ENCODE results near the gene RALGPS1.
"Not testable (repeated sequence)": the region's sequence is repeated elsewhere in the genome, so short reads cannot be mapped to it uniquely, and the experiment has no call there.

RALGPS1 gene

DNA sequence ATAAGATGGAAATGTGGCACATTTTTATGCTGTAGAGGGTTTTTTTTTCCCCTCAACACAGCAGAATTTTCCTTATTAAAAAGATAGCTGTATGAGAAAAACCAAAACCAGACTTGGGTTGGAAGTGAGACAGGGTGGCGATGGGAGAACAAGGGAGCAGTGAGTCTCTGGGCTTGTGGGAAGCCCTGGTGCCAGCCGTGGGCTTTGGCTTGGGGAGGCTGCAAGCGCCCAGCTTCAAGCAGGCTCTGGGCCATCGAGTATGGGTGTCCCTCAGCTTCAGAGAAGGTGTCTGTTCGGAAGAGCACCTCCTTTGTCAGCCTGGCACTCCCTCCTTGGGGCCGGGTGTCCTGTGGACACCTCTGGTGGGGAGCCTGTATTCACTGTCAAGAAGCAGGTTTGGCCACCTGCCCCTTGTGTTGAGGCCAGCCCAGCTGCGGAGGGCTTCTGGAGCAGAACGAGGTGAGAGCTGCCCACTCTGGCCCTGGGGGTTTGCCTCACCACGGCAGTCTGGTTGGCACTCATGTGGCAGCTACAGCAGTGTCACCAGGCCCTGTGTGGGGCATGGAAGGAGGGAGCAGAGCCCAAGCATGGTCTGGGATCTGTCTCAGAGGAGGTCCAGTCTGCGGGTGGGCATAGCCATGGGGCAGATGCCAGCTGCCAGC lies 245.5 kb downstream of the RALGPS1 start:
- no peak for FAIRE-seq

DNA sequence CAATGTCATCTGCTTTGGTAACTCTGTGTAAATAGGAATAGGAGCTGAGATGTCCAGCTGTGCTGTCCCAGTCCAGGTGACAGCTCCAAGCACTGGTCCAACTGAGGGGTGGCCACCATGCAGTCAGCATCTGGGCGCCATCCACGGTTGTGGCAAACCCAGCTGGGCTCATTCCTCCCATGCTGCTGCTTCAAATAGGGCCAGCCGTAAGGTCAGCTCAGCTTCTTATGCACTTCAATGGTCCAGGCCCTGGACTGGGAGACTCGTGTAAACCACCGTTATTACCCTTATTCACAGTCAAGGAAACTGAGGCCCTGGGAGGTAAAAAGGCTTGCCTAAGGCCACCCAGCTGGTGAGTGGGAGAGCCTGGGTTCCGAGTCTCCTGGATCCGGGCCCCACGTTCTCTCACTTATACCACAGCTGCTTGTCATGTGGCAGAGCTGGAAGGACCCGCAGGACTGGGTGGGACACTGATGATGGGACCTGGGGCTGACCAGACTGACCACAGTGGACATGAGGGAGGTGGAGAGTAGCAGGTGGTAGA lies 246.6 kb downstream of the RALGPS1 start:
- FAIRE-seq: no peak

GRCh38 chr9:127162046-127162863 lies 247.7 kb downstream of the RALGPS1 start:
- no peak for FAIRE-seq

DNA sequence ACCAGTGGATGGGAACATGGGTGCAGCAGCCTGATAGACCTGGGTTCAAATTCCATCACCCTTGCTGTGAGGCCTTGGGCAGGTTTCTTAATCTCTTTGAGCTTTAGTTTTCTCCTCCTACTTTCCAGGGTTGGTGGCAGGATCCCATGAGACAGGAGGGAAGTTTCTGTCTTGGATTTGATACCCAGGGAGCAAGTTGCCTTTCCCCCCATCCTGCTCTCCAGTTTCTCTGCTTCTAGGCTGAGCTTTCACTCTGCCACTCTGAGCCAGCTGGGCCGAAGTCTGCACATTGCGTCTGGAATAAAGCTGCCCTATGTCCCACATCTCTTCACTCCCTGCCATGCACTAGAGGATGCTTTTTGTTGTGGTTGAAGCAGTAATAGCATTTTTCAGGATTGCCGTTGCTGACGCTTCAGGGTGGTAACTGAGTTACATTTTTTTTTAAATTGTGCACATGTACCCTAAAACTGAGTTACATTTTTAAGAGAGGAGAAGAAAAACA lies 248.3 kb downstream of the RALGPS1 start:
- no peak for FAIRE-seq

DNA sequence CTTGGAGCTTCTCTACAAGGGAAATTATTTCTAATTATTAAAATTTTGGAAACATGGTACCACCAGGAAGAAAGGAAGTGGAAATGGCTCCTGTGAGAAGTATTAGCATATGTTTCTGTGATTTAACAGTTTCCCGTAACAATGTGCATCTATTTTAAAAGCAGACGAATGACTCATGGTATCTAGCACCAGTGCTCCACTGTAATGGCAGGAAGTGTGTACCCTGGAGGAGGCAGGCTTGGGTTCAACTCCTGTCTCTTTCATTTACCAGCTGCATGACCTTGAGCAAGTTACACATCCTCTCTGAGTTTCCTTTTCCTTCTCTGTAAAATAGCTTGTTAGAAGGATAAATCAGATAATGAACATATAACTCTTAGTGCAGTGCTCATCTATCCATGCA lies 248.8 kb downstream of the RALGPS1 start:
- no peak for FAIRE-seq

- no peak for FAIRE-seq
Measured at GRCh38 chr9:127165116-127165515, 250.5 kb downstream of the RALGPS1 start.

- FAIRE-seq: no peak
Measured at GRCh38 chr9:127166111-127166510, 251.5 kb downstream of the RALGPS1 start.

DNA sequence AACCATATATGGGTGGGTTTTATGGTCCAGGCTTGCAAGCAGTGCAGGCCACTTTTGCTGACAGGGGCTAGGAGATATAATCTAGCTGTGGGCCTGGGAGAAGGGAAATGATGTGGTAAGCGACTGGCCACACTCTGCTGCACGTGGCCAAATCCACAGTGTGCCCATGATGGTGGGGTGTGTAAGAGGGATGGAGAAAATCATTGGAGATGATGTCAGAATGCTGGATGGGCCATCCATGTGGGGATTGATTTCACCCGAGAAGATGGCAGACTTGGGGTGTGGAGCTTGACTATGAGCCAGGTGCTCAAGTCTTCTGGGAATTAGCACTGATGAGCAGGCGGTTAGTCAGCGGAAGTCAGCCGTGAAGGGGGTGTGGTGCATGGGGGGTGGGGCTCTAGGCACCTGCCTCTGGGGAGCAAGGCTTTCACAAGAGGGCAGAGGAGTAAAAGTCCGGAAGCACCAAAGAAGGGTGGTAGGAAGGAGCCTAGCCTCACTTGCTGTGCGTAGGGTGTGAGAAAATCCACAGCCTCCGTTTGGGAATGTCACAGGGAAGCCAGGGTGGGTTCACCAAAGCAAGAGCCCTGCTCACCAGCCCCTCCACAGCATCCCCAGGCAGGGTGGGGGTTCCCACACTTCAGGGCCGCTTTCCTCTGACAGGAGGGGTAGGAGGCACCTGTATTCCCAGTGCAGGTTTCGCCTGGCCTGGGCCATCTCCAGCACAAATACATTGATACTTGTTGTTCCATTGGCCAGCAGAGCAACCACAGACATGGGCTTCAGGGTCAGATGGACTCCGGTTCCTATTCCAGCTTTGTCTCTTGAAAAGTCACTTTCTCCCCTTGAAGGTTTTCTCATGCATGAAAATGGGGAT lies 252.3 kb downstream of the RALGPS1 start:
- no peak for FAIRE-seq

DNA sequence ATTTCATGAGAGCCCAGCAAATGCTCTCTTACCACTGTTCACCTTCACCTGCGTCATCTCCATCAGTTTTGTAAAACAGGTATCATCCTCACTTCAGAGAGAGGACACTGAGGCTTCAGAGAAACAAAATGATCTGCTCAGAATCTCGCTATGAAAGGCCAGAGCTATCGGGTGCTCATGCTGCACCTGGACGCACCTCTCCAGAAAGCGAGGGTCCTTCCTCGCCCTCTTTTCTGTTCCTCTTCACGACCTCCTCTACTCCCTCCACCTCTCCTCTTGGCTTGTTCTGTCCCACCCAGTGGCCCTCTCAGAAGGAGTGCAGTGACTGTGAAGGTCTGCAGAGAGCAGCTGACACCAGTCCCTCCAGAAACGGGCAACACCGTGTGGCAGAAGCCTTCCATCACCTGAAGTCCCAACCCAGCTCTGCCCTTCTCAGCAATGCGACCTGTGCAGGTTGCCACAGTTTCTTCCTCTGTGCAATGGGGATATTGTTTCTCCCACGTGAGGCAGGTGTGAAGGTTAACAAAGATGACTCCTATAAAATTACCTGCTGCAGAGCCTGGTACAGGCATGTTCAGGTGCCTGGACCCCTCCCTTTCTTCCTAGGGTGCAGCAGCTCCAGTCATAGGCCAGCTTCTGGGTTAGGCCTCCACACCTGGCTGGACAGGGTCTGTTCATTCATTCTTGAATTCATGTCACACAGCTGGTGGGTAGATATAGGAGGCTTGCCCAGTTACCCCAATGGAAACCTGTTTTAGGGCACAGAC lies 253.2 kb downstream of the RALGPS1 start:
- no peak for FAIRE-seq

DNA sequence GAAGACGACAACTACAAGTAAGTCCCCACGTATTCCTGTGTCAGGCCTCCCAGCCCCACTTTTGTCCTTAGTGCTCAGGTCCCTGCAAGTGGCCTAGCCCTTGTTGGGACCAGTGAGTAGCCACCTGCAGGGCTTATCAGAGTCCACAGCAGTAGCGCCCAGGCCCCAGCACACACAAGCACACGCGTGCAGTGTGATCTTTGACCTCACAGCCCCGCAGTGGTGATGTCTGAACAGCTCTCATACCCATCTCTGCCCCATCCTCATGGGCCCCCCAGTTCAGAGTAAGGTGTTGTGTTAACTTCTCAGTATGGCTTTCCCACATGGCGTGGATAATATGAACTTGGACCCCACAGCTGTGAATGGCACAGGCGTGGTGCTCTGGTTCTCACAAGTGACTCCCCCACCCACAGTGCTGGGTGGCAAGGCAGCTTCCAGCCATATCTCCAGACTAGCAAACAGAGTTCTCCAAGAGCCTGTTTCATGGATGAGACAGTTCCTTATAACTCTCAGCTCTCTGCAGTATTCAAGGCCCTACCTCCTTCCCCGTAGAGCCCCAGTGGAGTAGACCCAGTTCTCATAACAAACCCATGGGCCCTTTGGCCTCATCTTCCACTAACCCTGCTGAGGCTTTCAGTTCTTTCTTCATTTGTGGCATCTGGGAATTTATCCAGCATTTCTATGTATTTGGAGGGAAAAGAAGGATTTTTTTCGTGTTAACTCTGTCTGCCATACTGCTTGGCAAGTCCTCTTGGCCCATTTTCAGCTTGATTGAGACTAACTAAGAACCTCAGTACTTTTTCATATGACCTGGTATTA lies 254.4 kb downstream of the RALGPS1 start:
- no peak for FAIRE-seq

DNA sequence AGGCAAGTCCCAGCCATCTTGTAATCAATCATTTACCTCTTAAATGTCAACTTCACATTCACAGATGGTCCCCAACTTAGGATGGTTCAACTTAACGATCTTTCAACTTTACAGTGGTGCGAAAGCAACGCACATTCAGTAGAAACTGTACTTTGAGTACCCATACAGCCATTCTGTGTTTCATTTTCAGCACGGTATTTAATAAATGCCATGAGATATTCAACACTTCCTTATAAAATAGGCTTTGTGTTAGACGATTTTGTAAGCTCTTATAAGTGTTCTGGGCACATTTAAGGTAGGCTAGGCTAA lies 254.9 kb downstream of the RALGPS1 start:
- FAIRE-seq: no peak

DNA sequence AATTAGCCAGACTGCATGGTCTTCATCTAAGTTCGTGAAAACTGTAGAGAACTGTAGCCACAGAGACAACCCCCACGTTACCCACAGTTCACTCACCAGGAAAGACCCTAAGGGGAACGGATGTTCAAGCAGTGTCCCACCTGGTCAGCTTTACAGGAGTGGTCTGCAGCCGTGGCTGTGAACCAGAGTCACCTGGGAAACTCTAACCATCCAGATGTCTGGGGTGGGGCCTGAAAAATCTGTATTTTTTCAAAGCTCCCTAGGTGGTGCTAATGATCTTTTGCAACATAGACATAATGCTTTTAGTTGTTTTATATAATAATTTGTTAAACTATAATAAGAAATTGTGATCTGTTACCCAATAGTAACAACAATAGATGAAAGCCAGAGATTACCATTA lies 255.5 kb downstream of the RALGPS1 start:
- FAIRE-seq: no peak

DNA sequence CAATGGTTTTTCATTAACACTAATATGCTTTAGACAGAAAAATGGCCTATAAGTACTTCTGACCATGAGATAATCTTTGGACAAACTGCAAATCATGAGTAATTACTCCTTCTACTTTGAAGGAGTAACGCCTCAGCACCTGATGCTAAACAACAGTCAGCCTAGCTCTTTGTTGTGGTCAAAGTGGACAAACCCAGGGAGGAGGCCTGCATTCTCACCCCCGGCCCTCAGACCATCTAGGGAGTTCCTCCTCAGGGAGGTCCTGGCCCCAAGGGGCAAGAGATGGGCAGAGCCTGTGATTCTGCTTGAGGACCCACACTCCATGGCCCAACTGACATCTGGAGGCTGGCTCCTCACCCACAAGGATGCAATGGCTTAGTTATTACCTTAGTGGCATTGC lies 256.1 kb downstream of the RALGPS1 start:
- no peak for FAIRE-seq

GRCh38 chr9:127171348-127171747 lies 256.8 kb downstream of the RALGPS1 start:
- FAIRE-seq: not testable (repeated sequence)

- FAIRE-seq: no peak
Measured at GRCh38 chr9:127172066-127172707, 257.6 kb downstream of the RALGPS1 start.

DNA sequence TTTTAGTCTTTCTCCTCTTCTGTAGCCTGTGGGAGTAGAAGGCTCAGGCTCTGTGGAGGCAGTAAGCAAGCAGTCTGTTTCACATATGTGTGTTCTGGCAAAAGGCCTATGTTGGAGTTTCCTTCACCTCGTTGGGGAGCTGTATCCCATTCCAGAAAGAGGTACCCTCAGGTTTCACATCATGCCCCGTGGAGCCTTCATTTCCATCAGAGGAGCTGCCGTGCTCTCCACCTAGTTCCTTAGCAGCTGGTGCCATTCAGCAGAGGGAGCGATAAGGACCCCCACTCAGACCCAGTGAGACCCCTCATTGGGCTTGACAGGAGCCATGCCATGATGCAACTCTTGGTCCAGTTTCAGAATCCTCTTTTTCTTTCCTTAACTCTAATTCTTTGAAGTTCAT lies 258.5 kb downstream of the RALGPS1 start:
- no peak for FAIRE-seq

GRCh38 chr9:127174386-127175318 lies 260.1 kb downstream of the RALGPS1 start:
- no peak for FAIRE-seq

- FAIRE-seq: no peak
Measured at GRCh38 chr9:127175319-127175715, 260.7 kb downstream of the RALGPS1 start.

DNA sequence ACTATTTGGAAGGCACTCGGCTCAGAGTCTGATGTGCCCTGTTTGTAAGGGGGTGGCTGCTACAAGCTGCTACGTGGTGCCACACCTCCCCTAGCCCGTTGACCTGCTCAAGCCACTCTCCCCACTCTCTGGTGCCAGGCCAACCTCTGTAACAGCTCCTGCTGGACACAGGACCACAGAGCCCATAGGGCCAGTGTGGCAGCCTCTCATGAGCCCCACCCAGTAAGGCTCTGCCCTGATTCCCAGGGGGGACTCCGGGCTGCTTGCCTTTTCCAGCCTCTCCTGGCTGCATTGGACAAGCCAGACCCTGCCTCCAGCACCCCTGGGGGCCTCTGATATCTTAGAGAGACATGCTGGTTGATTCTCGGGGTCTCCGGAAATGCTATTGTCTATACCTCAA lies 261.2 kb downstream of the RALGPS1 start:
- FAIRE-seq: no peak

- no peak for FAIRE-seq
Measured at GRCh38 chr9:127176631-127177030, 262.0 kb downstream of the RALGPS1 start.

Data from A204.1 (cell line).